ENCODE results near the gene APP.

DNA sequence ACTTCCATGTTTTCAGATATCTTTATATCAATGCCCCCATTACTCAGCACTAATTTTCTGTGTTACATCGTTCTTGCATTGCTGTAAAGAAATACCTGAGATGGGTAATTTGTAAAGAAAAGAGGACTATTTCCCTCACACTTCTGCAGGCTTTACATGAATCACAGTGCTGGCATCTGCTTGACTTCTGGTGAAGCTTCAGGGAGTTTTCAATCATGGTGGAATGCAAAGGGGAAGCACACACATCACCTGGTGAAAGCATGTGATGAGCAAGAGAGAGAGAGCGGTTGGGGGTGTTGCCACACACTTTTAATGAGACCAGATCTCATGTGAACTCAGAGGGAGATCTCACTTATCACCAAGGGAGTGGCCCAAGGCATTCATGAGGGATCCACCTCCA, 14.9 kb upstream of the APP start:
- no peak for TF ChIP-seq POLR2AphosphoS5 (IDR thresholded peaks at IDR 0.05; ENCODE audit: low read depth)
- TF ChIP-seq, protein P1, sequence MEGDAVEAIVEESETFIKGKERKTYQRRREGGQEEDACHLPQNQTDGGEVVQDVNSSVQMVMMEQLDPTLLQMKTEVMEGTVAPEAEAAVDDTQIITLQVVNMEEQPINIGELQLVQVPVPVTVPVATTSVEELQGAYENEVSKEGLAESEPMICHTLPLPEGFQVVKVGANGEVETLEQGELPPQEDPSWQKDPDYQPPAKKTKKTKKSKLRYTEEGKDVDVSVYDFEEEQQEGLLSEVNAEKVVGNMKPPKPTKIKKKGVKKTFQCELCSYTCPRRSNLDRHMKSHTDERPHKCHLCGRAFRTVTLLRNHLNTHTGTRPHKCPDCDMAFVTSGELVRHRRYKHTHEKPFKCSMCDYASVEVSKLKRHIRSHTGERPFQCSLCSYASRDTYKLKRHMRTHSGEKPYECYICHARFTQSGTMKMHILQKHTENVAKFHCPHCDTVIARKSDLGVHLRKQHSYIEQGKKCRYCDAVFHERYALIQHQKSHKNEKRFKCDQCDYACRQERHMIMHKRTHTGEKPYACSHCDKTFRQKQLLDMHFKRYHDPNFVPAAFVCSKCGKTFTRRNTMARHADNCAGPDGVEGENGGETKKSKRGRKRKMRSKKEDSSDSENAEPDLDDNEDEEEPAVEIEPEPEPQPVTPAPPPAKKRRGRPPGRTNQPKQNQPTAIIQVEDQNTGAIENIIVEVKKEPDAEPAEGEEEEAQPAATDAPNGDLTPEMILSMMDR (IDR thresholded peaks at IDR 0.05; ENCODE audit: insufficient read depth, low read length): no peak
